GM18498 (cell line): ENCODE results near the gene KRT35.
"Not testable (repeated sequence)": the region's sequence is repeated elsewhere in the genome, so short reads cannot be mapped to it uniquely, and the experiment has no call there.

Experiments used
- ATAC-seq: cut with Tn5 transposase; IDR thresholded peaks from one replicate; pipeline ENCODE4 v1.9.1; 2021; ENCODE audit warnings: mild to moderate bottlenecking, moderate library complexity; ENCODE audit not compliant: unreplicated experiment

KRT35 gene

GRCh38 chr17:41462705-41463104 lies 18.2 kb downstream of the KRT35 start:
- no peak for ATAC-seq

- no peak for ATAC-seq
Measured at GRCh38 chr17:41457676-41458075, 23.3 kb downstream of the KRT35 start.

DNA sequence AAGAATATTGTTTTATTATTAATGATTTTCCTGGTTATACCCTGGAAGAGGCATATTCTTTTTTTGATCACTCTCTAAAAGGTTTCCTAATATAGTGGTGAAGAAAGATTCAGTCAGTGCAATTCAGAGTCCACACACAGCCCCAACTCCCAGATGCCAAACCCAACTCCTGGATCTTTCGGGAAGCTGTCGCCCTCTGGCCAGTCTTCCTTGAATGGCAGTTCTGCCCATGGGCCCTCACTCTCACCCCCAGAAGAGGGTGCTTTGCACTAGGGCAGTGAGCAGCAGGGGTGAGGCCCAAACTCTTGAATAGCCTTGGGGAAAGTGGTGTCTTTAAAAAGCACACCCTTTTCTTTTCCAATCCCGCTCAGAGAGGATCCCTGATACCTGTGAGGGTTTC lies 24.7 kb downstream of the KRT35 start:
- no peak for ATAC-seq

- ATAC-seq = no peak
Measured at GRCh38 chr17:41455236-41455635, 25.7 kb downstream of the KRT35 start.

DNA sequence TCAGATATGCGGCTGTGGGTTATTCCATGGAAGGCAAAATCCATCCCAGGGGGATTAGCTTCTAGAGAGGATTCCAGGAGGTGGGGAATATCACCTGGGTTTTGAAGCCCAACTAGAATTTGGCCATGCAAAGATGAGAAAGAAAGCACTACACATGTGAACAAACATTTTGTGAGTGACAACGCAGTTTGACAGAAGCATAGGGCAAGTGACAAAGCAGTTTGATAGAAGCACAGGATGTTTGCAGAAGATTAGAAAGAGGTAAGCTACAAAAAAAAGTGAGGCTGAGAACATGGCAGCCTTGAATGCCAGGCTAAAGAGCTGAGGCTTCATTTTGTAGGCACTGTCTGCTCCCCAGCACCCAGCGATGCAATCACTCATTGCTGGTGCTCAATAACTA lies 27.9 kb downstream of the KRT35 start:
- ATAC-seq = no peak

DNA sequence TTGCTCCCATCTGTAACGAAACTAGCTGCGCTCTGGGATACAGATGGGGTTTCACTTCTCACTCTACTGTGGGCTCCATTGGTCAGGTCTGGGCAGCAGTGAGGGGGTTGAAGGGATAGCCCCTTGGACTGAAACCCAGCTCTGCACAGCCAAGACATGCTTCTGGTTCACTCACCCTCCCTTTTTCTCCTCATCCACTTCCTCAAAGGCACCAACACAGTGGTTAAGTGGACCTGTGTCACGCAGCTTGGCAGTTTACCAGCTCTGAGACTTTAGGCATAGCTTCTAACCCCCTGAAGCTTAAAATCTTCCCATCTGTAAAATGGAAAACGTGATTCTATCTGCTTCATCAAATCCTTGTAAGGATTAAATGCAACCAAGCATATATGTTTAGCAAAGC lies 28.7 kb downstream of the KRT35 start:
- ATAC-seq = no peak

DNA sequence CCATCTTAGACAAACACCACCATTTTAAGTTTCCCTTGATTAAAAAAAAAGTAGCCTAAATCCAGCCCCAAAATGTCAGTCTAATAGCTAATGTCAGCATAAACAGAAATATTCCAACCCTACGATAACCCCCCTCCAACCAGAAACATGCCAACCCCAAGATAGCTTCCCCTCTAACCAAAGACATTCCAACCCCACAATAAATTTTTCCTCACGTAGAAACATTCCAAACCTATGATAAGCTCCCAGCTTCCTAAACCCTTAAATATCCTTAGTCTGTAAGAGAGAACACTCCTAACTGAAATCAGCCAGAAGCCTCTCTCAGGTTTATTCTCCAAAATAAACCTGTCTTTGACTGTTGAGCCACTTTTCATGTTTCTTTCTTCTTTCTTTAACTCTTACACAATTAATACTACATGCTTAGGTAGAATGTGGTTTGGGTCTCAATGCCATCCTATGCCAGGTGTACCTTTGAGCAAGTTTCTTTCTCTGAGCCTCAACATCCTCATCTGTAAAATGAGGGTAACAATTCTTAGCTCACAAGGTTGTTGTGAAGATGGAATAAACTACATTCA lies 29.7 kb downstream of the KRT35 start:
- no peak for ATAC-seq

- ATAC-seq = no peak
Measured at GRCh38 chr17:41449008-41449407, 31.9 kb downstream of the KRT35 start.

GRCh38 chr17:41448506-41448905 lies 32.4 kb downstream of the KRT35 start:
- ATAC-seq = no peak

DNA sequence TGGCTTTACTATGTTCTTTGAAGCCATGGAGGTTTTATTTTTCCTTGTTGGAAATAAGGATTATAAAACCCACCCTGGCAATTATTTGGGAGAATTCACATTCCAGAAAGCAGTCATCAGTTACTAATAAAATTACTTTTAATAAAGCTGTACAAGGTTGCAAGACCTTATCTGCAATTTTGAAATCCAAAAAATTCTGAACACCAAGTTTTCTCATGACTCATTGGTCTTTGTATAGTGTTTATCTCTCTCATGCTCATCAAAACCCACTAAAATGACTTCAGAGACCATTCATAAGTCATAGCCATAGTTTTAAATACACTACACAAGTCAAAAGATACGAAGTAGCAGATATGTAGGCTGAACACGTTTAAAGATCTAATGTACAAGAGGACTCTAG lies 34.1 kb downstream of the KRT35 start:
- ATAC-seq = no peak

- ATAC-seq = no peak
Measured at GRCh38 chr17:41444640-41445039, 36.3 kb downstream of the KRT35 start.

- no peak for ATAC-seq
Measured at GRCh38 chr17:41444186-41444585, 36.8 kb downstream of the KRT35 start.

GRCh38 chr17:41442739-41443138 lies 38.2 kb downstream of the KRT35 start:
- no peak for ATAC-seq

DNA sequence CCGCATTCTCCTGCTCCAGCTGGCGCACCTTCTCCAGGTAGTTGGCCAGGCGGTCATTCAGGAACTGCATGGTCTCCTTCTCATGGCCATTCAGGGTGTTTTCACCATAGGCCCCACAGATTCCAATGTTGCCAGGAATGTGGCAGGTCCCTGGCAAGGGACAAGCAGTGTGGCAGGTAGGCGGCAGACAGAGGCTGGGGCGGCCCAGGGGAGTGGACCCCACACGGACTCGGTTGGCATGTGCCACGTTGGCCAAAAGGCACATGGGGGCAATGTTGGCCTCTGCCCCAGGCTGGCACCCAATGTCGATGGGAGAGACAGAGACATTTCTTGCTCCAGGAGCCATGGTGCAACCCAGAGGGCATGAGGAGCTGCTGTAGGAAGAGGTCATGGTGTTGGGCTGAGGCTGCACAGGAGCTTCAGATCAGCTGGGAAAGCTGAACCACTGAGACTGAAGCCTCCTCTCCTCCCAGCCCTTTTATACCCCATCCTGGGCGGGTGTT lies 40.4 kb downstream of the KRT35 start, which contains the start of gene KRT38:
Gene KRT38, minus strand, starts transcription at position 453 of the 503 bp plus-strand sequence. Its CDS starts 62 bp downstream, at position 391.
- ATAC-seq = no peak

DNA sequence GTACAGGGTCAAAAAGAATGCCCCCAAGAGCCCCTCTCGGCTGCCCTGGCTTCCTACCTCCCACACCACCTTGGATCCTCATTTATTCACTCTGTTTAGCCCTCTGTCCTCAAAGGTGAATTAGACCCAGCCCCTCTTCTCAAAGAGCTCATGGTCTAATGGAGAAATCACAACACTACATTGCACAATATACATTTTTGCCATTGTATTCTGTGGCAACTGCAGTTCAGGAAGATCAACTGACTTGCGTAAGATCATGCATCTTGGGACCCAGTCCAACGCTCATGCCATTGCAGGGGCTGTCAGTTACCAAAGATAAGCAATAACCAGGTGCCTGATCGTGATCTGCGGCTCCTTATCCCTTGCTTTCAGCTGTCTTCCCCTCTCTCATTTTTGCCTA lies 41.6 kb downstream of the KRT35 start:
- ATAC-seq = no peak

DNA sequence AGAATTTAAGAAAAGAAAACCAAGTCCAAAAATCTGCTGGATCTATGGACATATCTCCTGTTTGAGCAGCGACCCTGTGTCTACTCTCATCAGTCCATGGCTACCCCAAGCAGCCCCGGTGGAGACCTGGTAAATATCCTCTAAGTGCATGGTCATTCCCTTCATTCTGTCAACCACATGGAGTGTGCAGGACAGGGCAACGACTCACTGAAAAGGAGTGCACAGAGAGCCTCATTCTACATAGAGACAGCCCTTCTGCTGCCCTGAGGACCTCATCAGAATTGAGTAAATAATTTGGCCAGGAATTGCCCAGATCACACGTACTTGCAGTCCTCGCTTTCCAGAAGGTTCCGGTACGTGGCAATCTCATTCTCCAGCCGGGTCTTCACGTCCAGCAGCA lies 43.2 kb downstream of the KRT35 start:
- ATAC-seq = no peak

DNA sequence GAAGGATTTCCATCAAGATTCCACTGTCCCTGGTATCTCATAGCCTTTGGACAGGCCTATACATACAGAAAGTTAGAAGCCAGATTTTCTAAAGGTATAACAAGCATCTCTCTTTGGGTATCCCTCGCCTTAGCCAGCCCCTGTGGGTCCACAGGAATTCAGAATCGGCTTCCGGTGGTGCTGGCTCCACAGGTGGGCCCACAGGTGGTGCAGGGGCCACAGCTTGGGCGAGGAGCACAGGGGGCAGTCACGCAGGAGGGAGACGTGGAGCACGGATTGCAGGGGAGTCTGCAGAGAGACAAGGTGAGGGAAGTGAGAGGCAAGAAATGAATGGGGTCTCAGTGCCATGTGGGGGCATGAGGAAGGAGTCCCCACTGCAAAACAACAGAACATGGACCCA lies 43.7 kb downstream of the KRT35 start:
- no peak for ATAC-seq

DNA sequence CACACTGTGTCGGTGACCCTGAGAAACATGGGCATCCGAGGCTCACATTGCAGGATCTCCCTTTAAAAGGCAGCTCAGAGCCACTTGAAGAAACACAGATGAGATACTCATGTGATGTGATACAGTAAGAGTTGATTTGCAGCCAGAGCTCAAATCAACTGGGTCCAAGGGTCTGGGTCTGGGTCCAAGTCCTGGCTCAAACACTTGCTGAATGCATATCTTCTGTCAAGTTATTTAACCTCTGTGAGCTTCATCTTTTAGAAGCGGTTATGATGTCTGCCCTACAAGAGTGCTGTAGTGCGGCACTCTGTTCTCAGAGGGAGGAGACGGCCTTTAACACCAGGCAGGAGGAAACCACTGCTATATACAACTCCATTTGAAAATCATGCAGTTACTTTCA lies 46.5 kb downstream of the KRT35 start:
- ATAC-seq = no peak

DNA sequence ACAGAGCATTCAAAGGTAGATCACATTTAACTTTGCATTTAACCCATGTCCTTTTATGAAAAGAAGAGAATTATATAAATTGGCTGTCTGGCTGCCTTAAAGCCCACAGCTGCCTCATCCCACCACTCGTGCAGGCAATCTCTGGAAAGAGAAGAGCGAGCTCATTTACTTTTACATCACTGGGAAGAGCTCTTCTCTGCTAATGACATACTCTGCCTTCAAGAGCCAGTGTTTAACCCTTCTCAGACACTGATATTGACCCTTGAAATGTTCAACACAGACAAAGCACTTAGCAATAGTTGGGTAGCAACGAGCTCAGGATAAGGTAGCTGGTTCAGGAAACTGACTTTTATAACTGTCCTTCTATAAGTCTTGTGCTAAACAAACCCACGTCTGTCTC lies 46.9 kb downstream of the KRT35 start:
- no peak for ATAC-seq

- no peak for ATAC-seq
Measured at GRCh38 chr17:41433586-41433985, 47.4 kb downstream of the KRT35 start.

DNA sequence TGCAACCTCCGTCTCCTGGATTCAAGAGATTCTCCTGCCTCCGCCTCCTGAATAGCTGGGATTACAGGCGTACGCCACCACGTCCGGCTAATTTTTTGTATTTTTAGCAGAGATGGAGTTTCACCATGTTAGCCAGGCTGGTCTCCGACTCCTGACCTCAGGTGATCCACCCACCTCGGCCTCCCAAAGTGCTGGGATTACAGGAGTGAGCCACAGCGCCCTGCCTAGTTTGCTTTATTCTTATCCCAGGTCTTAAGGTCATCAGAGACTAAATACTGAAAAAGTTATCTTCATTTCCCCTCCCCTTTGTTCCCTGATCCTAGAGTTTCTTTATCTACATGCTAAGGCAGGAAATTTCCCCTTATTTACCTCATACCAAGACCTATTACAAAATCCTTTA lies 50.6 kb downstream of the KRT35 start:
- not testable (repeated sequence) for ATAC-seq

DNA sequence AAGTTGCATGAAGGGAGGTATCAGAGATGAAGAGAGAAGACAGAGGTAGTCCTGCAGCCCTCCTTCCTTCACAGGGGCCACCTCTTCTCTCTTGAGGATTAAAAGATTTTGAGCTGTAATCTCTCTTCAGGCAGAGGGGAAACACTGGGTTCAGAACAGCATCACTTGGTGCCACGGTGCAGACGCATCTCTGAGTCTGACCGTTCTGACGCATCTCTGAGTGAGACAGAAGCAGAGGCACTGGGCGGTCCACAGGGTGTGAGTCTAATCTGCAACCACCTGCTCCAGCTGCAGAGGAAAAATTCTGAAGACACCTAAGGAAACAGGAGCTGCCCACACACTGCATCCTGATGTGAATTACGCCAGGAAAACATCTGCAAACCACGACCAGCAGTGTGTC lies 51.3 kb downstream of the KRT35 start:
- ATAC-seq = no peak

DNA sequence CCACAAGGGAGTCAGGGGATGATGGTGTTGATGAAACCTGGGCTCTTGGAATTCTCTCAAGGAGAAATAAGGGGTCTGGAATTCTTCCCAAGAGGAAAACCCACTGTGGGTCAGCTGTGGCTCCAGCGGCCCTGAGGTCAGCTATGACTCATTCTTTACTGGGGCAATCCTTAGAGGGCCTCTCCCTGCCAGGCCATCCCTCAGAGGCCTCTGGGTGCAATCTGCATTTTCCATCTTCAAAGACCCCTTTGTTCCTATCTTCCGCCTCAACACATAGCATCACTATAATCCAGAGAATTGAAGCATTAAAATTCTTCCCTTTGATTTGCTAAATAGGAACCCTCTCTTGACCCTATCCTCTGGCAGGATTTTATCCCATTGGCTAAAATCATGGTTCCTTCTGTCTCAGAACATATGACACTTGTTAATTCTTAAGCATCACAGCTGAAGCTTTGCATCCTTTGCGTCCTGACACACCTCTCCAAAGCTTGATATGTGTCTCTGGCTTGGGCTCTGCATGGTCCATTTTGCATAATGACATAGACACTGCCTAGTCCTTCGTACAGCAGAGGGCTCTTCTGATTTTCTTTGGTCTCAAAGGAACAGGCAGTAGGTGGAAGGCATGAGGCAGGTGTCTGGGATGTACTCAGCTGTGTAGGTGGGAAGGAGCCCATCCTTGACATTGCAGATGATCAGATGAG lies 52.2 kb downstream of the KRT35 start:
- ATAC-seq = no peak
